AG10803 (cell line): ENCODE measurements around the gene PSME3IP1.
"Not testable (repeated sequence)": the region's sequence is repeated elsewhere in the genome, so short reads cannot be mapped to it uniquely, and the experiment has no call there.

Experiments
- DNase-seq: peaks from one replicate; pipeline ENCODE4 v3.0.0; 2010; ENCODE audit warnings: low read depth
- H3K4me3 ChIP-seq: 2 replicates; pipeline ENCODE4 v1.5.1; 2011; ENCODE audit warnings: mild to moderate bottlenecking, low read length, control low read depth
- CTCF ChIP-seq: conservative IDR thresholded peaks from 2 replicates; pipeline ENCODE4 v1.5.1; 2011; ENCODE audit warnings: mild to moderate bottlenecking, low read length, control low read depth, inconsistent platforms

The PSME3IP1 gene

GRCh38 chr16:57196286-57196685, 10.4 kb upstream of the PSME3IP1 start:
- TF ChIP-seq CTCF: no peak
- DNase-seq: no peak
- H3K4me3 ChIP-seq: no peak overlapping the region

- TF ChIP-seq CTCF: no peak
- peak overlapping the region; percentile 20 for H3K4me3 ChIP-seq
- DNase-seq: peak; percentile 90
Observed at GRCh38 chr16:57194512-57194911, 8.7 kb upstream of the PSME3IP1 start.

GRCh38 chr16:57192720-57193486, 7.1 kb upstream of the PSME3IP1 start:
- peak; percentile 71 for DNase-seq
- H3K4me3 ChIP-seq: no peak overlapping the region
- no peak for TF ChIP-seq CTCF

- TF ChIP-seq CTCF: no peak
- no peak overlapping the region for H3K4me3 ChIP-seq
- DNase-seq: no peak
Observed at GRCh38 chr16:57192146-57192545, 6.3 kb upstream of the PSME3IP1 start.

GRCh38 chr16:57191056-57191571, 5.3 kb upstream of the PSME3IP1 start:
- no peak overlapping the region for H3K4me3 ChIP-seq

GRCh38 chr16:57190136-57190535, 4.3 kb upstream of the PSME3IP1 start:
- no peak overlapping the region for H3K4me3 ChIP-seq
- DNase-seq: no peak
- no peak for TF ChIP-seq CTCF

More at GRCh38 chr16:57191056-57191571, 5.3 kb upstream of the PSME3IP1 start:
- peak; percentile 44 for DNase-seq
- no peak for TF ChIP-seq CTCF

- not testable (repeated sequence) for DNase-seq, H3K4me3 ChIP-seq
Observed at GRCh38 chr16:57189527-57189926, 3.7 kb upstream of the PSME3IP1 start.

- TF ChIP-seq CTCF: no peak
- no peak for DNase-seq
- no peak overlapping the region for H3K4me3 ChIP-seq
Observed at GRCh38 chr16:57188711-57189002, 2.8 kb upstream of the PSME3IP1 start.

GRCh38 chr16:57187902-57188710, 2.3 kb upstream of the PSME3IP1 start:
- DNase-seq: not testable (repeated sequence)

More at GRCh38 chr16:57187902-57188710, 2.3 kb upstream of the PSME3IP1 start:
- peak overlapping the region; percentile 93 for H3K4me3 ChIP-seq
